CD4-positive, alpha-beta T cell treated with Interleukin-12 subunit alpha and Interleukin-12 subunit beta, for 1 hour (primary cell): ENCODE results near the gene ACOT9.
A peak's percentile ranks its signal among the peaks of the same experiment; 100 is the strongest.
"Not testable (repeated sequence)": the region's sequence is repeated elsewhere in the genome, so short reads cannot be mapped to it uniquely, and the experiment has no call there.

ENCODE experiments used
- DNase-seq: peaks from one replicate; pipeline ENCODE4 v3.0.0-alpha.2; 2020

Gene ACOT9

GRCh38 chrX:23765449-23765848 is 22.4 kb upstream of the ACOT9 start:
- DNase-seq, result no peak

- DNase-seq, result no peak
These were observed 21.3 kb upstream of the ACOT9 start for GRCh38 chrX:23764188-23764984.

- DNase-seq, result no peak
These were observed 16.7 kb upstream of the ACOT9 start for GRCh38 chrX:23759821-23760220.

GRCh38 chrX:23756165-23756564 is 13.1 kb upstream of the ACOT9 start:
- peak; percentile 79 for DNase-seq

- no peak for DNase-seq
These were observed 11.6 kb upstream of the ACOT9 start for GRCh38 chrX:23754664-23755063.

- no peak for DNase-seq
These were observed 9.8 kb upstream of the ACOT9 start for GRCh38 chrX:23752740-23753415.

- no peak for DNase-seq
These were observed 6.5 kb upstream of the ACOT9 start for GRCh38 chrX:23749576-23749975.

- no peak for DNase-seq
These were observed 6.1 kb upstream of the ACOT9 start for GRCh38 chrX:23749129-23749528.

- DNase-seq, result peak; percentile 50
These were observed 2.7 kb upstream of the ACOT9 start for GRCh38 chrX:23745786-23746185.

GRCh38 chrX:23743623-23743971 is 521 bp upstream of the ACOT9 start:
- DNase-seq, result not testable (repeated sequence)

GRCh38 chrX:23742174-23742696 is 841 bp downstream of the ACOT9 start:
- DNase-seq, result peak; percentile 19

GRCh38 chrX:23737413-23737812 is 5.7 kb downstream of the ACOT9 start:
- DNase-seq, result no peak

- no peak for DNase-seq
These were observed 7.0 kb downstream of the ACOT9 start for GRCh38 chrX:23736030-23736429.

GRCh38 chrX:23732704-23733103 is 10.4 kb downstream of the ACOT9 start:
- no peak for DNase-seq

- no peak for DNase-seq
These were observed 11.1 kb downstream of the ACOT9 start for GRCh38 chrX:23731951-23732350.

- DNase-seq, result no peak
These were observed 13.9 kb downstream of the ACOT9 start for GRCh38 chrX:23729214-23729613.

- DNase-seq, result no peak
These were observed 15.9 kb downstream of the ACOT9 start for GRCh38 chrX:23727206-23727605.

GRCh38 chrX:23726191-23726590 is 16.9 kb downstream of the ACOT9 start:
- DNase-seq, result no peak

GRCh38 chrX:23720117-23720677 is 22.9 kb downstream of the ACOT9 start:
- no peak for DNase-seq

- DNase-seq, result no peak
These were observed 37.8 kb downstream of the ACOT9 start for GRCh38 chrX:23705235-23705634.

- no peak for DNase-seq
These were observed 38.3 kb downstream of the ACOT9 start for GRCh38 chrX:23704673-23705206.

- peak; percentile 0 for DNase-seq
These were observed 43.4 kb downstream of the ACOT9 start for GRCh38 chrX:23699636-23700194.

GRCh38 chrX:23694606-23695005 is 48.5 kb downstream of the ACOT9 start:
- DNase-seq, result peak; percentile 54
